ENCODE measurements around the gene PRMT7. TPM values are rescaled to one million over a fixed set of nuclear protein-coding genes. Genes with fewer than 3 reads are reported as not detected.

PRMT7 gene
- total RNA-seq, 5 donors from 2014 or later (not counting 1 experiment from before 2014, with no cell fraction given): 80.1 to 92.4 (median 87.2) TPM

GRCh38 chr16:68373528-68374245, 62.9 kb downstream of the PRMT7 start:
- no peak for DNase-seq
- 98% methylated on average over 13 of the region's 18 CpGs for WGBS (ENCODE audit: insufficient coverage)
- CTCF ChIA-PET: no interaction called here
- no peaks in the 10 kb centered on the region for H3K9me3 ChIP-seq
- Mint-ChIP-seq H3K4me3 (no peak overlapping the region), H3K4me1 (peaks cover 27 to 31% (median 28%) of the 10 kb centered on the region in 3 donors), H3K27ac (no peak overlapping the region), H3K36me3 (no peaks in the 10 kb centered on the region), H3K27me3 (no peaks in the 10 kb centered on the region), H3K9me3 (no peaks in the 10 kb centered on the region)
- POLR2A ChIA-PET: interaction anchor here in 1 of 2 donors (0.5 kb wide), 1 partner anchor 174 kb away, joined by 3 read pairs; no protein-coding TSS in a partner anchor
- no peak for ATAC-seq (replicated peaks in 1 of 4)
- H3K36me3 ChIP-seq (ENCODE audit: control insufficient read depth in 2 of 2, extremely low read depth in 1 of 2, insufficient read depth in 1 of 2, low read length in 1 of 2): no peaks in the 10 kb centered on the region
- no peak overlapping the region for H3K4me3 ChIP-seq (ENCODE audit: control insufficient read depth in 1 of 2, extremely low read depth in 1 of 2, low read length in 1 of 2)
- H3K27ac ChIP-seq (ENCODE audit: low read length): no peak overlapping the region
- peaks cover 0 to 25% of the 10 kb centered on the region in 2 experiments for H3K27me3 ChIP-seq (replicated peaks in 1 of 2; ENCODE audit: control insufficient read depth in 2 of 2, extremely low read depth in 1 of 2, insufficient read depth in 2 of 2, low read length in 1 of 2)
- peaks cover 11 to 40% of the 10 kb centered on the region in 2 experiments for H3K4me1 ChIP-seq (ENCODE audit: control insufficient read depth in 1 of 2, extremely low read depth in 1 of 2, insufficient read depth in 2 of 2, low read length in 2 of 2)

DNA sequence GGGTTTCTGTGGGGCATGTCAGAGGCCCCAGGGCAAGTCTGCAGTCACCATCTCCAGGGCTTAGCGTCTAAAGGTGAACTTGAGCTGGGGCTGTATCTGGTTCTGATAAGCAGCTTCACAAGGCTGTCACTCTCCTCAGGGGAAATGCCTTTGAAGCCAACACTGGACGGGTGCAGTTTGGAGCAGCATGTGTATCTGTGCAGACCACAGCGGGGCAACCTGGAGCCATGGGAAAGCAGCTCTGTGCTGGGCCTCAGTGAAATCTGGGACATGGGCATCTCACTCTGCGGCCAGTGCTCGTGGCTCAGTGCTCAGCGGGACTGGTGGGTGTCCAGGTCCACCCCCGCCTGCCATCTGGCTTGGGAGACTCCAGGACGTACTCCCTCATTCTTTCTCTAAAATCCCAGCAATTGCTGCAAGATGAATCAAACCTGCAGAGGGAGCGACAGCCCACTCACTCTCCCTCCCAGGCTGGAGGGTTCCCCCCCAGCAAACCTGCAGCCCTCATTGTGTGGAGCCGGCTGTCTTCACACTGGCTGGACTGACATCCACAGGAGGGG, 63.5 kb downstream of the PRMT7 start:
- CTCF ChIA-PET: no interaction called here
- Mint-ChIP-seq H3K36me3 (no peaks in the 10 kb centered on the region), H3K4me1 (peaks cover 27 to 31% (median 28%) of the 10 kb centered on the region in 3 donors), H3K27ac (no peak overlapping the region), H3K27me3 (no peaks in the 10 kb centered on the region), H3K4me3 (no peak overlapping the region), H3K9me3 (no peaks in the 10 kb centered on the region)
- no peak overlapping the region for H3K27ac ChIP-seq (ENCODE audit: low read length)
- 88% methylated on average over 8 of the region's 10 CpGs for WGBS (ENCODE audit: insufficient coverage)
- H3K9me3 ChIP-seq: no peaks in the 10 kb centered on the region
- no peaks in the 10 kb centered on the region for H3K36me3 ChIP-seq (ENCODE audit: control insufficient read depth in 2 of 2, extremely low read depth in 1 of 2, insufficient read depth in 1 of 2, low read length in 1 of 2)
- no peak overlapping the region for H3K4me3 ChIP-seq (ENCODE audit: control insufficient read depth in 1 of 2, extremely low read depth in 1 of 2, low read length in 1 of 2)
- POLR2A ChIA-PET: interaction anchor here in 1 of 2 donors (0.5 kb wide), 1 partner anchor 174 kb away, joined by 3 read pairs; no protein-coding TSS in a partner anchor
- ATAC-seq (replicated peaks in 1 of 4): no peak
- H3K4me1 ChIP-seq (ENCODE audit: control insufficient read depth in 1 of 2, extremely low read depth in 1 of 2, insufficient read depth in 2 of 2, low read length in 2 of 2): peaks cover 10 to 40% of the 10 kb centered on the region in 2 experiments
- DNase-seq: no peak
- H3K27me3 ChIP-seq (replicated peaks in 1 of 2; ENCODE audit: control insufficient read depth in 2 of 2, extremely low read depth in 1 of 2, insufficient read depth in 2 of 2, low read length in 1 of 2): peaks cover 0 to 24% of the 10 kb centered on the region in 2 experiments

DNA sequence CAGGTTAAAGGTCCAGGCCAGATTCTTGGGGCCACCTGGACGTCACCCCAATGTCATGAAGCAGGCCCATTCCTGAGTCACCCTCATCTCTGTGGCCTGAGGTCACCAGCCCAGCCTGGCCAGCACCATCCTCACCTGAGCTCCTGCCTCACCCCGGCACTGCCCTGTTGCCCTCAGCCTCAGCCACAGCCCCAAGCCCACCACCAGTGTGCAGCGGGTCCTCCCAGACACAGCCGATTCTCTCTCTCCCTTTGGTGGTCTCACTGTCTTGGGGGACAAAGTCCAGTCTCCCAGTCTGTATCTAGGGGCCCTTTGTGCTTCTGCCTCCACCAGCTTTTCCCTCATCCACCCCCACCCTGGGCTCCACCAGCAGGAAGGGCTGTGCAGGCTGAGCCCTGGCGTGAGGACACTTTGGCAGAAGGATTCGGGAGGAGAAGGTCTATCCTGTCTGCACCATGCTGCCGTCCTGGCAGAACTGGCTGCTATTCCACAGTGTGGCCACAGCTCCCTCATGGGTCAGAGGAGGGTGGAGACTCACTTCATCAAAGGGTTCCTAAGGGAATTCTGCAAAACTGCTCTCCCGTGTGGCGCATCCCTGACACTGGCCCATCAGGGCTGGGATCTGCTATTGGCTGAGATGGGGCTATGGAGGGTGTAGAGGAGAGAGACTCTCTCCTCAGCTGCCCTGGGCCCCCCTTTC, 64.3 kb downstream of the PRMT7 start:
- H3K4me1 Mint-ChIP-seq: peaks cover 27 to 31% (median 28%) of the 10 kb centered on the region in 3 donors
- H3K27ac Mint-ChIP-seq: no peak overlapping the region
- H3K27me3 Mint-ChIP-seq: no peaks in the 10 kb centered on the region
- no peak for ATAC-seq (replicated peaks in 1 of 4)
- WGBS (ENCODE audit: insufficient coverage): 82% methylated on average over 7 of the region's 9 CpGs
- POLR2A ChIA-PET: no interaction called here
- DNase-seq: no peak
- no peaks in the 10 kb centered on the region for H3K36me3 Mint-ChIP-seq
- CTCF ChIA-PET: no interaction called here
- H3K36me3 ChIP-seq (ENCODE audit: control insufficient read depth in 2 of 2, extremely low read depth in 1 of 2, insufficient read depth in 1 of 2, low read length in 1 of 2): no peaks in the 10 kb centered on the region
- H3K4me1 ChIP-seq (ENCODE audit: control insufficient read depth in 1 of 2, extremely low read depth in 1 of 2, insufficient read depth in 2 of 2, low read length in 2 of 2): peaks cover 7 to 40% of the 10 kb centered on the region in 2 experiments
- no peak overlapping the region for H3K4me3 ChIP-seq (ENCODE audit: control insufficient read depth in 1 of 2, extremely low read depth in 1 of 2, low read length in 1 of 2)
- no peaks in the 10 kb centered on the region for H3K9me3 Mint-ChIP-seq
- H3K27ac ChIP-seq (ENCODE audit: low read length): no peak overlapping the region
- no peaks in the 10 kb centered on the region for H3K9me3 ChIP-seq
- no peak overlapping the region for H3K4me3 Mint-ChIP-seq
- H3K27me3 ChIP-seq (replicated peaks in 1 of 2; ENCODE audit: control insufficient read depth in 2 of 2, extremely low read depth in 1 of 2, insufficient read depth in 2 of 2, low read length in 1 of 2): peaks cover 0 to 24% of the 10 kb centered on the region in 2 experiments

GRCh38 chr16:68375801-68376536, 65.2 kb downstream of the PRMT7 start:
- ATAC-seq (replicated peaks in 1 of 4) (no peak), DNase-seq (no peak)
- no peak overlapping the region for H3K27ac Mint-ChIP-seq
- peaks cover 19 to 29% (median 24%) of the 10 kb centered on the region in 3 donors for H3K4me1 Mint-ChIP-seq
- H3K4me3 Mint-ChIP-seq: no peak overlapping the region
- H3K9me3 ChIP-seq: no peaks in the 10 kb centered on the region
- H3K9me3 Mint-ChIP-seq: no peaks in the 10 kb centered on the region
- no peak overlapping the region for H3K4me3 ChIP-seq (ENCODE audit: control insufficient read depth in 1 of 2, extremely low read depth in 1 of 2, low read length in 1 of 2)
- H3K27me3 ChIP-seq (replicated peaks in 1 of 2; ENCODE audit: control insufficient read depth in 2 of 2, extremely low read depth in 1 of 2, insufficient read depth in 2 of 2, low read length in 1 of 2): peaks cover 0 to 21% of the 10 kb centered on the region in 2 experiments
- H3K36me3 ChIP-seq (ENCODE audit: control insufficient read depth in 2 of 2, extremely low read depth in 1 of 2, insufficient read depth in 1 of 2, low read length in 1 of 2): no peaks in the 10 kb centered on the region
- peaks cover 7 to 35% of the 10 kb centered on the region in 2 experiments for H3K4me1 ChIP-seq (ENCODE audit: control insufficient read depth in 1 of 2, extremely low read depth in 1 of 2, insufficient read depth in 2 of 2, low read length in 2 of 2)
- no peaks in the 10 kb centered on the region for H3K36me3 Mint-ChIP-seq
- ChIA-PET POLR2A (no interaction called here), CTCF (no interaction called here)
- no peaks in the 10 kb centered on the region for H3K27me3 Mint-ChIP-seq
- no peak overlapping the region for H3K27ac ChIP-seq (ENCODE audit: low read length)
- 94% methylated on average over 8 of the region's 11 CpGs for WGBS (ENCODE audit: insufficient coverage)

DNA sequence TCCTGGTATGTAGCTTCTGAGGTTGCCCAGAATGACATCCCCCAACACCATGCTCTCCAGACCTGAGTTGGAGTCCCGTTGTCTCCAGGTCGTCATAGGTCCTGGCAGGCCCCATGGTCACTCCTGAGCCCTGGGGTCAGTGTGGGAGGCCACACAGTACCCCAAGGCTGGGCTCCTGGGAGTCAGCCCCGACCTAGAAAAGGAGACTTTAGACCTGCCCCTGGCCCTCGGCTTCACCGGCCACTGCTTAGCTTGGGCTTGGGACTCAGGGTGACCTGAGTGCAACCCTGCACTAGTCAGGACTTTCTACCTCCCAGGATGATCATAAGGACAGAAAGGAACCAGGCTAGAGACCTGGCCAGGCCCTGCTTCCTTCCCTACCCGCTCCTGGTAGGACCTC, 65.8 kb downstream of the PRMT7 start:
- no peaks in the 10 kb centered on the region for H3K9me3 ChIP-seq
- WGBS (ENCODE audit: insufficient coverage): 77% methylated on average over 6 of the region's 6 CpGs
- no peaks in the 10 kb centered on the region for H3K9me3 Mint-ChIP-seq
- no peak overlapping the region for H3K27ac Mint-ChIP-seq
- POLR2A ChIA-PET: no interaction called here
- H3K36me3 ChIP-seq (ENCODE audit: control insufficient read depth in 2 of 2, extremely low read depth in 1 of 2, insufficient read depth in 1 of 2, low read length in 1 of 2): no peaks in the 10 kb centered on the region
- DNase-seq (no peak), ATAC-seq (replicated peaks in 1 of 4) (no peak)
- CTCF ChIA-PET: no interaction called here
- no peaks in the 10 kb centered on the region for H3K36me3 Mint-ChIP-seq
- no peaks in the 10 kb centered on the region for H3K27me3 Mint-ChIP-seq
- H3K4me1 ChIP-seq (ENCODE audit: control insufficient read depth in 1 of 2, extremely low read depth in 1 of 2, insufficient read depth in 2 of 2, low read length in 2 of 2): peaks cover 7 to 29% of the 10 kb centered on the region in 2 experiments
- no peak overlapping the region for H3K4me3 Mint-ChIP-seq
- H3K27ac ChIP-seq (ENCODE audit: low read length): no peak overlapping the region
- peaks cover 0 to 21% of the 10 kb centered on the region in 2 experiments for H3K27me3 ChIP-seq (replicated peaks in 1 of 2; ENCODE audit: control insufficient read depth in 2 of 2, extremely low read depth in 1 of 2, insufficient read depth in 2 of 2, low read length in 1 of 2)
- peaks cover 18 to 30% (median 25%) of the 10 kb centered on the region in 3 donors for H3K4me1 Mint-ChIP-seq
- no peak overlapping the region for H3K4me3 ChIP-seq (ENCODE audit: control insufficient read depth in 1 of 2, extremely low read depth in 1 of 2, low read length in 1 of 2)

DNA sequence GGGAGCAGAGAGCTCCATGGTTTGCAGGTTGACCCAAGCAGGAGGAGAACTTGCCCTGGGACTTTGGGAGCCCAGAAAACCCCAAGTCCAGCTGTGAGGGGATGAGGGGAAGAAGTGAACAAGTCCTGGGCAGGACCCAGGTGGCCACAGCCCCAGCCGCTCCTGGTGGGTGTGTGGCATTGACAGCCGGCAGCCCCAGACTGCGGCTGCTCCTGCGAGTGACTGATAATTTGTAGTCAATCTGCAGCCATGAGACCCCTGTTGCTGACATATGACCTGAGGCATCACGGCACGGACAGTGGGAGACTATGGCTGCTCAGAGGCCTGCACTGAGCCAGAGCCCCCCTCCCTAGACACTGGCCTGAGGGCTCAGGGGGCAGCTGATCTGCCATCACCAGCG, 66.4 kb downstream of the PRMT7 start:
- Histone ChIP-seq H3K27me3 (replicated peaks in 1 of 2; ENCODE audit: control insufficient read depth in 2 of 2, extremely low read depth in 1 of 2, insufficient read depth in 2 of 2, low read length in 1 of 2) (peaks cover 0 to 21% of the 10 kb centered on the region in 2 experiments), H3K4me1 (ENCODE audit: control insufficient read depth in 1 of 2, extremely low read depth in 1 of 2, insufficient read depth in 2 of 2, low read length in 2 of 2) (peaks cover 7 to 22% of the 10 kb centered on the region in 2 experiments), H3K27ac (ENCODE audit: low read length) (no peak overlapping the region), H3K4me3 (ENCODE audit: control insufficient read depth in 1 of 2, extremely low read depth in 1 of 2, low read length in 1 of 2) (no peak overlapping the region), H3K36me3 (ENCODE audit: control insufficient read depth in 2 of 2, extremely low read depth in 1 of 2, insufficient read depth in 1 of 2, low read length in 1 of 2) (no peaks in the 10 kb centered on the region), H3K9me3 (no peaks in the 10 kb centered on the region)
- DNase-seq (no peak), ATAC-seq (replicated peaks in 1 of 4) (no peak)
- no peak overlapping the region for H3K4me3 Mint-ChIP-seq
- 96% methylated on average over 7 of the region's 7 CpGs for WGBS (ENCODE audit: insufficient coverage)
- POLR2A ChIA-PET: no interaction called here
- H3K27me3 Mint-ChIP-seq: no peaks in the 10 kb centered on the region
- H3K36me3 Mint-ChIP-seq: no peaks in the 10 kb centered on the region
- no peak overlapping the region for H3K27ac Mint-ChIP-seq
- peaks cover 15 to 32% (median 28%) of the 10 kb centered on the region in 3 donors for H3K4me1 Mint-ChIP-seq
- CTCF ChIA-PET: no interaction called here
- H3K9me3 Mint-ChIP-seq: no peaks in the 10 kb centered on the region

Data from T-cell (primary cell).